Right lobe of liver (tissue), 4 donors: ENCODE data around the gene MRPL49.

Source experiments
- POLR2A ChIP-seq: fragments of 450-650 bp; IDR thresholded peaks from one replicate; pipeline ENCODE4 v1.6.1; 2017; ENCODE audit warnings: antibody characterized with exemption, mild to moderate bottlenecking
- TF ChIP-seq, protein P1 (sequence below), 4 donors: fragments of 200-600 bp in 3 of 4; fragments of 450-650 bp in 1 of 4; IDR thresholded peaks; one replicate each; pipeline versions ENCODE4 v1.5.1 to v1.8.0; 2016 to 2022; ENCODE audit warnings: antibody characterized with exemption in 4 of 4, mild to moderate bottlenecking in 2 of 4
- donor health status: DM: no; HTN: no; CAD: no.
- donor health status: DM: no; HTN: no; CAD: no.
- donor health status: DM: no; HTN: yes; CAD: no.

DNA sequence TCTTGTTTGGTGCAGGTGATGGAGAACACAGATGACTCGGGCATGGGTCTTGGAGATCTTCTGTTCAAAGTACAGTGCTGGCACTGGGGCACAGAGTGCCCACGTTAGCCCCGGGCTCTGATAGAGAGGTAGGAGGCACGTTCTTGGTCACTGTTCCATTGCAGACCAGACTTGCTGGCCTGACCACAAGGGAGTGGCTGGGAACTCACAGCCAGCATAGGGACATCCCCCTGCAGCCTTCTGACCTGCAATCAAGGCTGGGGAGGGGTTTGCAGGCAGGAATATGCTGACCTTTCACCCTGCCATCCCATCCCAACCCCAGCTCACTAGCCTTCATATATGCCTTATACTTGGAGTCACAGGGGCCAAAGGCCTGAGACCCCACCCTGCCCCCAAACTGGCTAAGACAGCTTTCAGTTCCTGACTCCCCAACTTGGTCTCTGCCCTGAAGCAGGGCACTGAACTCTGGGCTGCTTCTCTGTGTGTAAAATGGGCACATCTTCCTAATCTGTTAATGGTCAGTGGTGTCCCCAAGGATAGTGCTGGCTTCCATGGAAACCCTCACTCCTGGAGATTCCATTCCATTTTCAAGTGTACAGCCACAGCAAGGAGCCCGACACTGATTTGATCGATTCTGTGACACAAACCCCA, 4.6 kb downstream of the MRPL49 start:
- TF ChIP-seq, protein P1, sequence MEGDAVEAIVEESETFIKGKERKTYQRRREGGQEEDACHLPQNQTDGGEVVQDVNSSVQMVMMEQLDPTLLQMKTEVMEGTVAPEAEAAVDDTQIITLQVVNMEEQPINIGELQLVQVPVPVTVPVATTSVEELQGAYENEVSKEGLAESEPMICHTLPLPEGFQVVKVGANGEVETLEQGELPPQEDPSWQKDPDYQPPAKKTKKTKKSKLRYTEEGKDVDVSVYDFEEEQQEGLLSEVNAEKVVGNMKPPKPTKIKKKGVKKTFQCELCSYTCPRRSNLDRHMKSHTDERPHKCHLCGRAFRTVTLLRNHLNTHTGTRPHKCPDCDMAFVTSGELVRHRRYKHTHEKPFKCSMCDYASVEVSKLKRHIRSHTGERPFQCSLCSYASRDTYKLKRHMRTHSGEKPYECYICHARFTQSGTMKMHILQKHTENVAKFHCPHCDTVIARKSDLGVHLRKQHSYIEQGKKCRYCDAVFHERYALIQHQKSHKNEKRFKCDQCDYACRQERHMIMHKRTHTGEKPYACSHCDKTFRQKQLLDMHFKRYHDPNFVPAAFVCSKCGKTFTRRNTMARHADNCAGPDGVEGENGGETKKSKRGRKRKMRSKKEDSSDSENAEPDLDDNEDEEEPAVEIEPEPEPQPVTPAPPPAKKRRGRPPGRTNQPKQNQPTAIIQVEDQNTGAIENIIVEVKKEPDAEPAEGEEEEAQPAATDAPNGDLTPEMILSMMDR (IDR thresholded peaks at IDR 0.05) = no peak
- TF ChIP-seq POLR2A = no peak
